ENCODE measurements around the gene RGS8. TPM values are rescaled to one million over a fixed set of nuclear protein-coding genes. Genes with fewer than 3 reads are reported as not detected.

Gene RGS8
- total RNA-seq, 4 donors from 2014 or later = 2.2 TPM; not detected in 3

GRCh38 chr1:182642461-182642860 is 41.9 kb downstream of the RGS8 start:
- H3K36me3 ChIP-seq = no peaks in the 10 kb centered on the region

GRCh38 chr1:182641561-182641960 is 42.8 kb downstream of the RGS8 start:
- no peaks in the 10 kb centered on the region for H3K27me3 ChIP-seq
- DNase-seq = no peak
- no peaks in the 10 kb centered on the region for H3K9me3 ChIP-seq
- no peak overlapping the region for H3K27ac ChIP-seq
- intact Hi-C loops (cut with DNase I; ENCODE audit: low total_unique reads) (no loop called here), in situ Hi-C loops (cut with MboI; ENCODE audit: low pct_ligation_motif_present in 1 of 4, low pct_unique_long_range_greater_than_20kb in 1 of 4, low sequenced_read_pairs in 3 of 4) (no loop called here)
- H3K4me1 ChIP-seq = no peaks in the 10 kb centered on the region
- H3K4me3 ChIP-seq = no peak overlapping the region
- H3K36me3 ChIP-seq = no peaks in the 10 kb centered on the region
- WGBS, 2 donors (ENCODE audit: low coverage in 1 of 2) = 83 to 87% methylated on average over 2 to 5 of the region's 5 CpGs
- TF ChIP-seq CTCF (IDR thresholded peaks at IDR 0.05) (no peak), POLR2A (IDR thresholded peaks at IDR 0.05) (no peak), POLR2AphosphoS5 (IDR thresholded peaks at IDR 0.05) (no peak), EP300 (IDR thresholded peaks at IDR 0.05; ENCODE audit: low read depth) (no peak)

More at GRCh38 chr1:182642461-182642860, 41.9 kb downstream of the RGS8 start:
- Histone ChIP-seq H3K4me1 (no peaks in the 10 kb centered on the region), H3K9me3 (no peaks in the 10 kb centered on the region), H3K4me3 (no peak overlapping the region), H3K27ac (no peak overlapping the region), H3K27me3 (no peaks in the 10 kb centered on the region)
- TF ChIP-seq POLR2AphosphoS5 (IDR thresholded peaks at IDR 0.05) = no peak
- TF ChIP-seq CTCF (IDR thresholded peaks at IDR 0.05) = no peak
- no peak for TF ChIP-seq POLR2A (IDR thresholded peaks at IDR 0.05)
- TF ChIP-seq EP300 (IDR thresholded peaks at IDR 0.05; ENCODE audit: low read depth) = no peak
- no peak for DNase-seq
- in situ Hi-C loops (cut with MboI; ENCODE audit: low pct_ligation_motif_present in 1 of 4, low pct_unique_long_range_greater_than_20kb in 1 of 4, low sequenced_read_pairs in 3 of 4) (no loop called here), intact Hi-C loops (cut with DNase I; ENCODE audit: low total_unique reads) (no loop called here)
- 80 to 97% methylated on average over 1 to 8 of the region's 8 CpGs for WGBS, 2 donors (ENCODE audit: low coverage in 1 of 2)

GRCh38 chr1:182639330-182639729 is 45.1 kb downstream of the RGS8 start:
- Histone ChIP-seq H3K27ac (no peak overlapping the region), H3K27me3 (no peaks in the 10 kb centered on the region), H3K36me3 (no peaks in the 10 kb centered on the region), H3K9me3 (no peaks in the 10 kb centered on the region), H3K4me3 (no peak overlapping the region), H3K4me1 (no peaks in the 10 kb centered on the region)
- TF ChIP-seq CTCF (IDR thresholded peaks at IDR 0.05) = no peak
- TF ChIP-seq EP300 (IDR thresholded peaks at IDR 0.05; ENCODE audit: low read depth) = no peak
- in situ Hi-C loops (cut with MboI; ENCODE audit: low pct_ligation_motif_present in 1 of 4, low pct_unique_long_range_greater_than_20kb in 1 of 4, low sequenced_read_pairs in 3 of 4) (no loop called here), intact Hi-C loops (cut with DNase I; ENCODE audit: low total_unique reads) (no loop called here)
- no peak for DNase-seq
- WGBS, 2 donors (ENCODE audit: low coverage in 1 of 2) = 85% methylated on average over 1 of the region's 1 CpG; no CpG with 5 or more reads in 1 of the 2 donors

GRCh38 chr1:182637769-182638168 is 46.6 kb downstream of the RGS8 start:
- Histone ChIP-seq H3K27ac (no peak overlapping the region), H3K4me1 (no peaks in the 10 kb centered on the region), H3K27me3 (no peaks in the 10 kb centered on the region), H3K36me3 (no peaks in the 10 kb centered on the region), H3K4me3 (no peak overlapping the region), H3K9me3 (no peaks in the 10 kb centered on the region)
- no peak for TF ChIP-seq POLR2AphosphoS5 (IDR thresholded peaks at IDR 0.05)
- TF ChIP-seq CTCF (IDR thresholded peaks at IDR 0.05) = no peak
- TF ChIP-seq POLR2A (IDR thresholded peaks at IDR 0.05) = no peak
- TF ChIP-seq EP300 (IDR thresholded peaks at IDR 0.05; ENCODE audit: low read depth) = no peak
- intact Hi-C loops (cut with DNase I; ENCODE audit: low total_unique reads) = no loop called here
- in situ Hi-C loops (cut with MboI; ENCODE audit: low pct_ligation_motif_present in 1 of 4, low pct_unique_long_range_greater_than_20kb in 1 of 4, low sequenced_read_pairs in 3 of 4) = no loop called here
- WGBS, 2 donors (ENCODE audit: low coverage in 1 of 2) = 77 to 100% methylated on average over 2 to 5 of the region's 5 CpGs
- DNase-seq = no peak
